Middle frontal gyrus (tissue), 1 donor: ENCODE data around the gene TFAP2B.

Source experiments
- DNase-seq: peaks from one replicate; pipeline ENCODE4 v3.0.0-alpha.2; 2015; ENCODE audit warnings: low spot score; ENCODE audit errors: extremely low spot score

Gene TFAP2B

GRCh38 chr6:50848989-50849795 is 30.5 kb downstream of the TFAP2B start:
- DNase-seq, result no peak

GRCh38 chr6:50849796-50850180 is 31.1 kb downstream of the TFAP2B start:
- DNase-seq, result no peak

GRCh38 chr6:50850223-50851048 is 31.8 kb downstream of the TFAP2B start:
- no peak for DNase-seq

GRCh38 chr6:50851049-50851845 is 32.6 kb downstream of the TFAP2B start:
- DNase-seq, result no peak

GRCh38 chr6:50853939-50854338 is 35.3 kb downstream of the TFAP2B start:
- DNase-seq, result no peak

- no peak for DNase-seq
Observed at GRCh38 chr6:50861692-50862091, 43.0 kb downstream of the TFAP2B start.

- no peak for DNase-seq
Observed at GRCh38 chr6:50862176-50862575, 43.5 kb downstream of the TFAP2B start.

- no peak for DNase-seq
Observed at GRCh38 chr6:50864601-50865000, 45.9 kb downstream of the TFAP2B start.

GRCh38 chr6:50868466-50868865 is 49.8 kb downstream of the TFAP2B start:
- DNase-seq, result no peak

GRCh38 chr6:50873167-50873566 is 54.5 kb downstream of the TFAP2B start:
- no peak for DNase-seq

- no peak for DNase-seq
Observed at GRCh38 chr6:50884364-50884763, 65.7 kb downstream of the TFAP2B start.

- no peak for DNase-seq
Observed at GRCh38 chr6:50887112-50887511, 68.4 kb downstream of the TFAP2B start.

GRCh38 chr6:50889497-50889896 is 70.8 kb downstream of the TFAP2B start:
- DNase-seq, result no peak

- DNase-seq, result no peak
Observed at GRCh38 chr6:50889935-50890334, 71.3 kb downstream of the TFAP2B start.

GRCh38 chr6:50890579-50890978 is 71.9 kb downstream of the TFAP2B start:
- DNase-seq, result no peak

- DNase-seq, result no peak
Observed at GRCh38 chr6:50891290-50891689, 72.6 kb downstream of the TFAP2B start.
